A549 (cell line): ENCODE data around the gene SIK2.

Experiments
- CHD2 ChIP-seq: fragments of 150-350 bp; IDR thresholded peaks from 2 replicates; pipeline ENCODE4 v1.6.1; 2014; ENCODE audit warnings: low read length; ENCODE audit not compliant: partially characterized antibody
- MAFK ChIP-seq: fragments of 450-650 bp; IDR thresholded peaks from 2 replicates; pipeline ENCODE4 v1.6.1; 2014; ENCODE audit not compliant: partially characterized antibody
- MYC ChIP-seq: IDR thresholded peaks from 2 replicates; pipeline ENCODE4 v1.6.1; 2012; ENCODE audit warnings: mild to moderate bottlenecking, inconsistent platforms, low read length, improper control_type of control experiment, borderline replicate concordance
- NR3C1 ChIP-seq: fragments of >200 bp; sonication (Bioruptor Twin); formaldehyde crosslinking; IDR thresholded peaks from 3 replicates; pipeline ENCODE4 v1.6.1; 2017
- TF ChIP-seq, protein P1 (sequence below): fragments of >200 bp; sonication (Bioruptor Twin); formaldehyde crosslinking; IDR thresholded peaks from 3 replicates; pipeline ENCODE4 v1.5.1; 2016

- TF ChIP-seq, protein P1, sequence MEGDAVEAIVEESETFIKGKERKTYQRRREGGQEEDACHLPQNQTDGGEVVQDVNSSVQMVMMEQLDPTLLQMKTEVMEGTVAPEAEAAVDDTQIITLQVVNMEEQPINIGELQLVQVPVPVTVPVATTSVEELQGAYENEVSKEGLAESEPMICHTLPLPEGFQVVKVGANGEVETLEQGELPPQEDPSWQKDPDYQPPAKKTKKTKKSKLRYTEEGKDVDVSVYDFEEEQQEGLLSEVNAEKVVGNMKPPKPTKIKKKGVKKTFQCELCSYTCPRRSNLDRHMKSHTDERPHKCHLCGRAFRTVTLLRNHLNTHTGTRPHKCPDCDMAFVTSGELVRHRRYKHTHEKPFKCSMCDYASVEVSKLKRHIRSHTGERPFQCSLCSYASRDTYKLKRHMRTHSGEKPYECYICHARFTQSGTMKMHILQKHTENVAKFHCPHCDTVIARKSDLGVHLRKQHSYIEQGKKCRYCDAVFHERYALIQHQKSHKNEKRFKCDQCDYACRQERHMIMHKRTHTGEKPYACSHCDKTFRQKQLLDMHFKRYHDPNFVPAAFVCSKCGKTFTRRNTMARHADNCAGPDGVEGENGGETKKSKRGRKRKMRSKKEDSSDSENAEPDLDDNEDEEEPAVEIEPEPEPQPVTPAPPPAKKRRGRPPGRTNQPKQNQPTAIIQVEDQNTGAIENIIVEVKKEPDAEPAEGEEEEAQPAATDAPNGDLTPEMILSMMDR = no peak
- TF ChIP-seq NR3C1 = no peak
- peak; percentile 24 for TF ChIP-seq MAFK
- no peak for TF ChIP-seq CHD2
- no peak for TF ChIP-seq MYC
Observed at GRCh38 chr11:111557425-111558111, 44.7 kb upstream of the SIK2 start.
